HepG2 (cell line): ENCODE measurements around the gene TMEM260. TPM values are rescaled to one million over a fixed set of nuclear protein-coding genes. Genes with fewer than 3 reads are reported as not detected.

Source experiments
- ARID2 ChIP-seq: sonication (generic); formaldehyde crosslinking; IDR thresholded peaks from 2 replicates; pipeline ENCODE4 v1.8.1; 2022; ENCODE audit warnings: mild to moderate bottlenecking, missing genetic modification reagents, borderline replicate concordance
- CBX1 ChIP-seq: IDR thresholded peaks from one replicate; pipeline ENCODE4 v1.6.1; 2016; ENCODE audit warnings: antibody characterized with exemption, low read depth
- FOXK2 ChIP-seq: fragments of 450-650 bp; IDR thresholded peaks from 2 replicates; pipeline ENCODE4 v1.6.1; 2016
- HDAC1 ChIP-seq: sonication (generic); formaldehyde crosslinking; IDR thresholded peaks from 2 replicates; pipeline ENCODE4 v1.5.1; 2020; ENCODE audit warnings: mild to moderate bottlenecking, missing genetic modification reagents
- HIVEP1 ChIP-seq: sonication (generic); formaldehyde crosslinking; IDR thresholded peaks from 2 replicates; pipeline ENCODE4 v1.4.0; 2020; ENCODE audit warnings: mild to moderate bottlenecking, missing genetic modification reagents
- HOXA3 ChIP-seq: sonication (generic); formaldehyde crosslinking; IDR thresholded peaks from 2 replicates; pipeline ENCODE4 v1.5.0; 2020; ENCODE audit warnings: missing genetic modification reagents
- NFIC ChIP-seq: IDR thresholded peaks from 2 replicates; pipeline ENCODE4 v1.6.1; 2012; ENCODE audit warnings: mild to moderate bottlenecking, low read length, inconsistent platforms
- REPIN1 ChIP-seq: sonication (generic); formaldehyde crosslinking; IDR thresholded peaks from 2 replicates; pipeline ENCODE4 v1.8.0; 2022; ENCODE audit warnings: missing genetic modification reagents, low read depth, mild to moderate bottlenecking, borderline replicate concordance
- SIX4 ChIP-seq: sonication (generic); formaldehyde crosslinking; IDR thresholded peaks from 2 replicates; pipeline ENCODE4 v1.4.0; 2020; ENCODE audit warnings: missing genetic modification reagents
- SKI ChIP-seq: fragments of 450-650 bp; IDR thresholded peaks from one replicate; pipeline ENCODE4 v1.6.1; 2018; ENCODE audit warnings: mild to moderate bottlenecking; ENCODE audit not compliant: partially characterized antibody
- SP140L ChIP-seq: sonication (generic); formaldehyde crosslinking; IDR thresholded peaks from 2 replicates; pipeline ENCODE4 v1.4.0; 2020; ENCODE audit warnings: missing genetic modification reagents, borderline replicate concordance
- YY1 ChIP-seq: IDR thresholded peaks from 2 replicates; pipeline ENCODE4 v1.6.1; 2011; ENCODE audit warnings: low read length, low read depth, moderate library complexity, mild to moderate bottlenecking; ENCODE audit not compliant: insufficient read depth, insufficient replicate concordance
- ZBTB1 ChIP-seq: sonication (generic); formaldehyde crosslinking; IDR thresholded peaks from 2 replicates; pipeline ENCODE4 v1.4.0; 2020; ENCODE audit warnings: missing genetic modification reagents, borderline replicate concordance
- ZFP90 ChIP-seq: sonication (generic); formaldehyde crosslinking; IDR thresholded peaks from 2 replicates; pipeline ENCODE4 v1.8.0; 2022; ENCODE audit warnings: missing genetic modification reagents, mild to moderate bottlenecking, inconsistent platforms, borderline replicate concordance
- ZKSCAN8 ChIP-seq: IDR thresholded peaks from 2 replicates; pipeline ENCODE4 v1.6.1; 2016; ENCODE audit warnings: borderline replicate concordance, missing genetic modification reagents, missing compliant biosample characterization
- ZNF10 ChIP-seq: sonication (generic); formaldehyde crosslinking; IDR thresholded peaks from 2 replicates; pipeline ENCODE4 v1.4.0; 2020; ENCODE audit warnings: mild to moderate bottlenecking, low read depth, missing genetic modification reagents, borderline replicate concordance
- ZNF318 ChIP-seq: sonication (generic); formaldehyde crosslinking; IDR thresholded peaks from 2 replicates; pipeline ENCODE4 v1.4.0; 2020; ENCODE audit warnings: mild to moderate bottlenecking, missing genetic modification reagents
- ZNF329 ChIP-seq: sonication (generic); formaldehyde crosslinking; IDR thresholded peaks from 2 replicates; pipeline ENCODE4 v1.9.0; 2021; ENCODE audit warnings: low read depth, mild to moderate bottlenecking, missing genetic modification reagents
- ZNF841 ChIP-seq: sonication (generic); formaldehyde crosslinking; IDR thresholded peaks from 2 replicates; pipeline ENCODE4 v1.8.1; 2023; ENCODE audit warnings: missing genetic modification reagents, borderline replicate concordance
- polyA plus RNA-seq, 8 experiments: library from polyadenylated mRNA; depleted of rRNA in 3 of 8; stranded (reverse) in 7 of 8; unstranded in 1 of 8; fragments of >200 nt; fragmentation: Illumina TruSeq in 4 of 8; extraction: Trizol in 4 of 8; gene quantifications; 2 replicates each; pipeline versions ENCODE4 v1.2.1 to v1.2.3, GENCODE V29; 2011 to 2016; ENCODE audit warnings: low read depth in 4 of 8, missing spikeins in 1 of 8, mixed read lengths in 1 of 8; ENCODE audit not compliant: insufficient read depth in 1 of 8
- total RNA-seq, 5 experiments: library from RNA; depleted of rRNA; stranded (reverse); fragments of >200 nt; fragmentation: Illumina TruSeq; extraction: Trizol; gene quantifications; 2 replicates each; pipeline ENCODE4 v1.2.3, GENCODE V29; 2016; ENCODE audit warnings: low read depth in 1 of 5
- TF ChIP-seq, protein P1 (sequence below): IDR thresholded peaks from 2 replicates; pipeline ENCODE4 v1.6.1; 2016
- TF ChIP-seq, protein P2 (sequence below): IDR thresholded peaks from 2 replicates; pipeline ENCODE4 v1.6.1; 2016; ENCODE audit warnings: missing genetic modification reagents, missing compliant biosample characterization

Gene TMEM260
- total and polyA plus RNA-seq, 2 of the 13 experiments (the other 11 are each of a cell fraction or from before 2014, with no cell fraction given), result 7.7 to 9.3 TPM

GRCh38 chr14:56579345-56580220, at the start of gene TMEM260 (continued):
- TF ChIP-seq ZNF841 (CRISPR knock-in tag), result no peak
- TF ChIP-seq ZBTB1, result no peak
- TF ChIP-seq SKI, result peak; percentile 33
- peak; percentile 27 for TF ChIP-seq CBX1
- no peak; the same call in 1 of the 2 replicates for TF ChIP-seq REPIN1 (CRISPR knock-in tag)
- TF ChIP-seq YY1, result peak; percentile 32
- TF ChIP-seq, protein P1, sequence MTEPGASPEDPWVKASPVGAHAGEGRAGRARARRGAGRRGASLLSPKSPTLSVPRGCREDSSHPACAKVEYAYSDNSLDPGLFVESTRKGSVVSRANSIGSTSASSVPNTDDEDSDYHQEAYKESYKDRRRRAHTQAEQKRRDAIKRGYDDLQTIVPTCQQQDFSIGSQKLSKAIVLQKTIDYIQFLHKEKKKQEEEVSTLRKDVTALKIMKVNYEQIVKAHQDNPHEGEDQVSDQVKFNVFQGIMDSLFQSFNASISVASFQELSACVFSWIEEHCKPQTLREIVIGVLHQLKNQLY, result no peak
- peak; percentile 59; the same call in 1 of the 2 replicates for TF ChIP-seq HOXA3
- TF ChIP-seq ZKSCAN8 (CRISPR knock-in tag), result no peak
- TF ChIP-seq HDAC1, result peak; percentile 83
- TF ChIP-seq SP140L (CRISPR knock-in tag), result 0 out of 2 replicates have a peak, but pooled peaks have one; percentile 40
- TF ChIP-seq FOXK2, result peak; percentile 98
- TF ChIP-seq ZNF10 (CRISPR knock-in tag), result no peak
- no peak for TF ChIP-seq ARID2 (CRISPR knock-in tag)
- no peak for TF ChIP-seq ZNF329 (CRISPR knock-in tag)
- TF ChIP-seq, protein P2, sequence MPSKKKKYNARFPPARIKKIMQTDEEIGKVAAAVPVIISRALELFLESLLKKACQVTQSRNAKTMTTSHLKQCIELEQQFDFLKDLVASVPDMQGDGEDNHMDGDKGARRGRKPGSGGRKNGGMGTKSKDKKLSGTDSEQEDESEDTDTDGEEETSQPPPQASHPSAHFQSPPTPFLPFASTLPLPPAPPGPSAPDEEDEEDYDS (CRISPR knock-in tag), result peak; percentile 47; the same call in 1 of the 2 replicates
- peak; percentile 43; the same call in 1 of the 2 replicates for TF ChIP-seq SIX4
- TF ChIP-seq ZNF318, result peak; percentile 46; the same call in 1 of the 2 replicates
- no peak for TF ChIP-seq HIVEP1 (CRISPR knock-in tag)
- no peak for TF ChIP-seq ZFP90 (CRISPR knock-in tag)
- no peak for TF ChIP-seq NFIC
